HG02943 (cell line): ENCODE results near the gene CTNNAL1.
"Not testable (repeated sequence)": the region's sequence is repeated elsewhere in the genome, so short reads cannot be mapped to it uniquely, and the experiment has no call there.

Experiments
- ATAC-seq: cut with Tn5 transposase; IDR thresholded peaks from one replicate; pipeline ENCODE4 v1.9.1; 2021; ENCODE audit warnings: mild to moderate bottlenecking, low read depth, moderate library complexity; ENCODE audit not compliant: unreplicated experiment

CTNNAL1 gene, protein sequence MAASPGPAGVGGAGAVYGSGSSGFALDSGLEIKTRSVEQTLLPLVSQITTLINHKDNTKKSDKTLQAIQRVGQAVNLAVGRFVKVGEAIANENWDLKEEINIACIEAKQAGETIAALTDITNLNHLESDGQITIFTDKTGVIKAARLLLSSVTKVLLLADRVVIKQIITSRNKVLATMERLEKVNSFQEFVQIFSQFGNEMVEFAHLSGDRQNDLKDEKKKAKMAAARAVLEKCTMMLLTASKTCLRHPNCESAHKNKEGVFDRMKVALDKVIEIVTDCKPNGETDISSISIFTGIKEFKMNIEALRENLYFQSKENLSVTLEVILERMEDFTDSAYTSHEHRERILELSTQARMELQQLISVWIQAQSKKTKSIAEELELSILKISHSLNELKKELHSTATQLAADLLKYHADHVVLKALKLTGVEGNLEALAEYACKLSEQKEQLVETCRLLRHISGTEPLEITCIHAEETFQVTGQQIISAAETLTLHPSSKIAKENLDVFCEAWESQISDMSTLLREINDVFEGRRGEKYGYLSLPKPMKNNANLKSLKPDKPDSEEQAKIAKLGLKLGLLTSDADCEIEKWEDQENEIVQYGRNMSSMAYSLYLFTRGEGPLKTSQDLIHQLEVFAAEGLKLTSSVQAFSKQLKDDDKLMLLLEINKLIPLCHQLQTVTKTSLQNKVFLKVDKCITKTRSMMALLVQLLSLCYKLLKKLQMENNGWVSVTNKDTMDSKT

DNA sequence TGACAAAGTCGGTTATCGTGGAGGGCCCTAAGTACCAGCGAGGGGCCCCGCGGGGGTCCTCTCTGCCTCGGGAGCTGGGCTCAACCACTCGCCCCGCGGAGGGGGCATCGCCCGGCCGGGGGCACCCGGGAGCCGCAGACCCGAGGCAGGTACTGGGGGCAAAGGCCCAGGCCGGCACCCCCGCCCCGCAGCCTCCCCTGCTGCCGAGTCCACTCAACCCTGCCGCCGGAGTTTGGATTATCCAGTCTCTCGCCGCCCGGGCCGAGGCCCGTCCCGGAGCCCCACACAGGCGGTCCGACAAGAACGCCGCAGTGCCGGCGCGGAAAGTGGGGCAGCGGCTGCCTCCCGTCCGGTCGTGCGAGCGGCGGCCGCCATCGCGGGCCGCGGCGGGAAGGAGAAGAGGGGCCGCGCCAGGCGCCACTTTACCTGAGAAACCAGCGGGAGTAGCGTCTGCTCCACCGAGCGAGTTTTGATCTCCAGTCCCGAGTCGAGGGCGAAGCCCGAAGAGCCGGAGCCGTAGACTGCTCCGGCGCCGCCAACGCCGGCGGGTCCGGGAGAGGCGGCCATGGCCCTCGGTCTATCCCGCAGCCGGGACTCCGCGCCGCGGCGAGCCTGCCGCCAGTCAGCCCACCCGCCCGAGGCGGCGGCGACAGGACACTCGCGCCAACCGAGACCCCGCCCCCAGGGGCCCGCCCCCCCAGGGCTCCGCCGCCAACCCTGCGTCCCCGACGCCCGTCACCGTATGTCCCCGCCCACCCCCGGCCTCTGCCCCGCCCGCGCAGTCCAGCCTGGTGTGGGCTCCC, at the start of gene CTNNAL1:
Gene CTNNAL1, minus strand, starts transcription at position 624 of the 803 bp plus-strand sequence. Its CDS starts 57 bp downstream, at position 567.
- ATAC-seq, result peak; percentile 61

DNA sequence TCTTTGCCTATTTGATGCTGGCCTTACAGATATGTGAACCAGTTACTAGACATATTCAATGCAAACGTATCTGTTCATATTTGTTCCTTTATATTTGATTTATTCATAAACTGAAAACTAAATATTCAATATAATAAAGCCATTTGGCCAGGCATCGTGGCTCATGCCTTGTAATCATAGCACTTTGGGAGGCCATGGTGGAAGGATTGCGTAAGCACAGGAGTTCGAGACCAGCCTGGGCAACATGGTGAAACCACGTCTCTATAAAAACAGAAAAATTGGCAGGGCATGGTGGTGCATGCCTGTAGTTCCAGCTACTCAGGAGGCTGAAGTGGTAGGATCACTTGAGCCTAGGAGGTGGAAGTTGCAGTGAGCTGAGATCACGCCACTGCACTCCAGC, 49.2 kb upstream of the CTNNAL1 start:
- ATAC-seq, result no peak

DNA sequence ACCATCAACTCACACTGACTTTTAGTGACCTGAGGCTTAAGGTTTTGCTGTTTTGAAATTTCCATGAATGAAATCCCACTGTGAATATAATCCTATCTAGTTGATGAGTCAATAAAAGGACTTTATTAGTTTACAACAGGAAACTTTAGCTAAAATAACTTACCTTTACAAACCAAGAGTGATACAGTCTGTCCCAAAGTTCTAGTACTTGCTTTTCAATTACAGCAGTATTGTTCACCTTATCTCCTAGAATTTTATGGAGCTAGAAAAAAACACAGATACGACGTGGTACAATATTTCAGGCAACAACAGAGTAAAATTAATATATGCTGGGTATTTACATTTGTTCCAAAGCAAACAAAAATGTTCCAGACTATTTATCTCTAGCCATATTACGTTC, 46.9 kb upstream of the CTNNAL1 start:
- ATAC-seq, result no peak

DNA sequence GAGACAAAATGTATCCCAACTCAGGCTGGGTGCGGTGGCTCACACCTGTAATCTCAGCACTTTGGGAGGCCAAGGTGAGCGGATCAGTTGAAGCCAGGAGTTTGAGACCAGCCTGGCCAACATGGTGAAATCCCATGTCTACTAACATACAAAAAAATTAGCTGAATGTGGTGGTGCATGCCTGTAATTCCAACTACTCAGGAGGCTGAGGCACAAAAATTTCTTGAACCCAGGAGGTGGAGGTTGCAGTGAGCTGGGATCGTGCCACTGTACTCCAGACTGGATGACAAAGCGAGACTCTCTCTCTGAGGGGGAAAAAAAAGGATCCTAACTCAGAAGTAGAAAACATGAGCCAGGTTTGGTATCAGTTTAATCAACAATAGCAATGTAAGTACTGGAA, 39.8 kb upstream of the CTNNAL1 start:
- not testable (repeated sequence) for ATAC-seq

DNA sequence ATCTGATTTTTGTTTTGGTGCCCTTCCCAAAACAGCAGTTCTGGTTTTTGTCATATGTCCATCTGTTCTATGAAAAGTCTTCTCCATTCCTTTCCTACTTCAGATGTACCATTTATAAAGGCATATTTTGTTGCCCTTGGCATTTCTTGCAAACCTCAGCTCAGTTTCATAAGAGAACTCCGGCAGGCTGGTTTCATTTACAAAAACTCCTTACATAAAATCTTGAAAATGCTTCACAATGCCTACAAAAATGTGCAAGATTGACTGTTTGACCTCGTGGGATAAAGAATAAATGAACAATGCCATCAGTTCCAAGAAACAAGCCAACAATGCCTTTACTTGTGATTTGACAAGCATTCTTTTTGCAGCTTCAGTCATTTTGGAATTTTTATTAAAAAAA, 39.1 kb upstream of the CTNNAL1 start:
- no peak for ATAC-seq

DNA sequence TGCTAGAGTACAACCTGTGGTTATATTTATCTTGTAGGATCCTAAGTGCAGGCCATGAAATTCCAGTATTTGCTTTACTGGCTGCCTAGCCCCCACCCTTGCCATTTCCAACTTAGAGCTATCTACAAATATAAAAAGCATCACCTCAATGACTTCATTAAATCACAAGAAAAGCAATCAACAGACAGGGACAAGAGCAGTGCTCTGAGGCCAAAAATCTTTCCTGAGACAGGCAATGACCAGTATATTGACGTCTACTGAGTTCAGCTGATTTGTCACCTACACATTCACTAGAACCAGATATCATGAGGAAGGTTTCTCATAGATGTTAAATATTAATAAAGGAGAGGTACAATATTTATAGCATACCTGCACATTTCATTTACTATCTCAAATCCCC, 38.4 kb upstream of the CTNNAL1 start:
- ATAC-seq, result no peak

DNA sequence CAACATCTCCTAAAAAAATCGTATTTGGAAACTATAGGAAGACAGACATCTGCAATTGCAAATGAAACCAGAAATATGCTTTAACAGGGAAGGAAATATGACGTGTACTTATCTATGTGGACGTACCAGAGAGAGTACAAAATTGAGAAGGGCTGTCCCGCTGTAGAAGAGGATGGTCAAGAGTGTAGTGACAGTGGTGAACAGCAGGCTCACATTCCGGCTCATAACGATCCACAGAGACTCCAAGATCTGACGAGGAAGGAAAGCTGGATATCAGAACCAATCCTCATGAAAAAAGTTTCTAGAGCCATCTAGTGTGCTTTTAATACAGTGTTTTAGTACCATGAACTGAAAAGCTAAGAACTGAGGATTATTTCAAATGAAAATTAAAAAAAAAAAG, 37.1 kb upstream of the CTNNAL1 start:
- no peak for ATAC-seq

DNA sequence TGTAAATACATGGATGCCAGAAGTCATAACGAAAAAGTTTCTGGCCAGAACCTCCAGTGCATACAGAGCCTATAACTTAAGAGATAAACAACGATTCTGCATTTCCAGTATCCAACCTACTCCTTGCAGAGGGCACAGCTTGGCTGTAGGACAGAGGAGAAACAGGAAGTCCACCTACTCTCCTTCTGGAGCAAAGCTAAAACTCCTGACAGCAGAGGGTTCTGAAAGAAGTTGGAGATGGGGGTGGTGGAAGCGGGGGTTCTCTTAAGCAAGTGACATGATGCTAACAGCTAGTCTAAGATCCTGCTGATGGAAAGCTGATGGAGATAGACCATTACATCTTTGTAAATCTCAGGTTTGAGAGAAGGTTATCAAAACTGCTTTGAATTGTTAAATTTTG, 35.5 kb upstream of the CTNNAL1 start:
- ATAC-seq, result no peak

DNA sequence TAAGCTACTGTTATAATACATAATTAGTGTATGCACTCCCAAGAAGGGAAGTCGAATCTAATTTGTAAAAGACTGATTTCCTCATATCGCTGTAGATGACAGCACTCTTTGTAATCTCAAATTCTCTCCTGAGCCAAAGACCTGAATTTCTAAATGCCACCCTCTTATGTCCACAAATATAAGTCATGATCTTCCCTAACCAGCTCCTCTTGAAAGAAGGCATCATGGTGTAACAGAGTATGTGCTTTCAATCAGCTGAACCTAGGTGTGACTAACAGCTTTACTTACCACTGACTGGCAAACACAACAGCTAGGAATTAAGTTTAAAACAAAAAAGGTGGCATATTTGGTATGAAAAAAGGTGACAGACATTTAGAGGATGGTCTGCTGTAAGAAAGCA, 34.0 kb upstream of the CTNNAL1 start:
- ATAC-seq, result no peak

DNA sequence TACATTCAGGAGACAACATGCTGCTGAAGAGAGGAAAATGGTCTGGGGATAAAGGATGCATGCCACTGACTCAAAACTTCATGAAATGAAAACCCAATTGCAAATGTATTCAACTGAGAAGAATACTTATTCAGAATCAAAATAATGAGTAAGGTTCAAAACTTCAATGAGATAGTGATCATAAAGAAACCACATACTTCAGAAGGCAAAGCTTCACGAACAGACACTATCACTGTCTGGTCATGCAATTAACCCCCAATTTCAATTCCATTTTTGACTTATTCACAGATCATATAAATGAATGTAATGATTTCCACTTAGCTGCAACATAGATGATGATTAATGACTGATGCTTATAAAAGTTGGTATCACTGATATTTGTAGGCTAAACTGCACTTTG, 33.0 kb upstream of the CTNNAL1 start:
- no peak for ATAC-seq

DNA sequence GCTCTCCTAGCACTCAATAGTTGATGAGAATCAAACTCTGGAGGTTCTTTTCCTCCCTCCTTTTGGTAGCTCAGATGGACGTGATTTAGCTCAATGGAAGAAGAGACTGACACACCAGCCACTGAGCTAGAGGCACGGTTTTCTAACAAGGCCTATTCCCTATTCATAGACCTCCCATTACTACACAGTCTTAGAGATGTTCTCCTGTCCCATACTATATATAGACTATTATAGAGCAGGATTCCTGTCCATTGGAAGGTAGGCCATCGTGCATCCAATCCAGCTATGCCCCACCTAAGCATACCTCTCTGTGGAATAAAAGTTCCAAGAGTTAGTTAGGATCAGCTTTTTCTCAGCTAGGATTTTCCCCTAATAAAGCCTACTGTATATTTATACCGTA, 30.3 kb upstream of the CTNNAL1 start:
- ATAC-seq, result no peak

DNA sequence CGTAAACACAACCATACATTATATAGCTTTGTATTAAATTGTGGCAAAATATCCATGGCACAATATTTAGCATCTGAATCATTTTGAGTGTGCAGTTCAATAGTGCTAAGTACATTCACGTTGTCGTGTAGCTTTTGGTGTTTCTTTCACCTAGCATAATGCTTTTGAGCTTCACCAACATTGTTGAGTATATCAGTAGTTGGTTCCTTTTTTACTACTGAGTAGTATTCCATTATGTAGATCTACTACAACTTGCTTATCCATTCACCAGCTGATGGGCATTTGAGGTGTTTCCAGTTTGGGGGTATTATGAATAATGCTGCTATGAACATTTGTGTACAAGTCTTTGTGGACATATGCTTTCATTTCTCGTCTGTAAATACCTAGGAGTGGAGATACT, 27.3 kb upstream of the CTNNAL1 start:
- ATAC-seq, result no peak

DNA sequence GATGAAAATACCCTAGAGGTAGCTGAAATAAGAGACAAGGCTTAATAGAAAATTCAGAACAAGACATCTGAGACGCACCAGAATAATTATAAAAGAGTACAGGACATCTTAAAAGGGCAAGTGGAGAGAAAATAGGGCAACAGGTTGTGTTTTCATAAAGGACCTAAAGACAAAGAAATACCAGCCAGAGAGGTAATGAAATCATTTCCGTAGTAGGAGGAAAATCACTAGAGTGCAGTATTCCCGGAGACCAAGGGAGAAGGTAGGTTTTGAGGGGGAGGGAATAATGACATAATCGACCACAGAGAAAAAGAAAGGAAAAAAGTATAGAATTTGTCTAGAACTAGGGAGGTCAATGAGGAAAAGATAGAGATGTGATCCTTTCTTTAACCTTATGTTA, 26.2 kb upstream of the CTNNAL1 start:
- no peak for ATAC-seq

DNA sequence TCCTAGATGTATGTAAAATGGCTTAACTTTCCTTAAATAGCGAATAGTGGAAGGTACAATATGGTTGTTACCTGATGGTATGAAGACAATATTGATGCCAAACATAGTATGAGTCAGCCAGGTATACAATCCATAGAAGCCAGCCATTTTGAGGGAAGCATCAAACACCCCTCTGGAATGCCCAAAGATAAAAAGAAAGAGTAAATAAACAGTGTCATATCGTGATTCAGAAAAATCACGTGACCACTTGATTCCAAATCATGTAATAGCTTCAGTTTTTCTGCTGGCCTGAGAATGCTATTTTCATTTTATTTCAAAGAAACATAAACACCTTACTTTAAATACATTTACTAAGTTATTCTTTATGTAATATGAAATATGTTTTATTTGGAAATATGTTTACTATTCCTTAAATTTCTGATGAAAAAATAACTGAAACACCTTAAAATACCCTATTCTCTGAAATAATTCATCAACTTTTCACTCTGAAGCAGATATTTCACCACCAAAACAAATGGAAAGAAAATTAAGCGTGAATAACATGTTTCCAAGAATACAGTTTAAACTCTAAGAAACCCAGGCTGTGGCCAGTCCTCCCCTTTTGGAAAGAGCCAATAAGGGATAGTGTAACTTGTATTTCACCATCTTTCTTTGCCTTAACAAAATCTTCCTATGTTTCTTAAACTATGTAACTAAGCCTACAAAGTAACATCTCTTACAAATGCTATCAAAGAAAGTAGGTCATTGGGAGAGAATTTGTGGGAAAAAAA, 24.8 kb upstream of the CTNNAL1 start:
- ATAC-seq, result no peak

DNA sequence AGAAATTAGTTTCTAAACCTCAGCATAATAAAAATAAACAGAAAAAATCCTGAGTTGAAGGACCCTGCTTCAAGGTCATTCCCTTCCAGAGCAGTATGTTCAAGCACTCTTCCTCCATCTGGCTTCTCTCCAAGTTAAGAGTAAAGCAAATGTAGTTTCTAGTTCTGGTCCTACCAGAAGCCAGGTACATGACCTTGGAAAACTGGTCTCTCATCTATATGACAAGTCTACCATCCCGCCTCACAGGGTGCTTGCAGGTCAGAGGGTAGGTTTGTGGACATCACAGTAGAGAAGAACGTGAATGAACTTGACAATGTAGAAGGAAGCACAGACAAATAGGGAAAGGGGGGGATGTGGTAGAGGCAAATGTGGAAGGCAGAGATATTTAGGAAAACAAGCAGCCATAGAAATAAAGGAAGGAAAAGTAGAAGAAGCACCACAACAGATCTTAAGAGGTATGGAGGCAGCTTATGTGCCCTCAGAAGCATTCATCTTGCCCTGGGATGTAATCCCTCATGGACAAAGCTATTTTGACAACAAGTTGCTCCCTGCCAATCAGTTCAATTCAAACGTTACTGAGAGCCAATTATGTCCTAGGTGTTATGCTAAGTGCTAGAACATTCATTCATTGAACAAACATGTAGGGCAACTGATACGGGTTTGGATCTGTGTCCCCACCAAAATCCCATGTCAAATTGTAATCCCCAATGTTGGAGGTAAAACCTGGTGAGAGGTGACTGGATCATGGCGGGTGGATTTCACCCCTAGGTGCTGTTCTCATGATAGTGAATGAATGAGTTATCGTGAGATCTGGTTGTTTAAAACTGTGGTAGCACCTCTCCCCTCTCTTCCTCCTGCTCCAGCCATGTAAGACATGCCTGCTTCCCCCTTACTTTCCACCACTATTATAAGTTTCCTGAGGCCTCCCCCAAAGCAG, 23.7 kb upstream of the CTNNAL1 start:
- no peak for ATAC-seq

DNA sequence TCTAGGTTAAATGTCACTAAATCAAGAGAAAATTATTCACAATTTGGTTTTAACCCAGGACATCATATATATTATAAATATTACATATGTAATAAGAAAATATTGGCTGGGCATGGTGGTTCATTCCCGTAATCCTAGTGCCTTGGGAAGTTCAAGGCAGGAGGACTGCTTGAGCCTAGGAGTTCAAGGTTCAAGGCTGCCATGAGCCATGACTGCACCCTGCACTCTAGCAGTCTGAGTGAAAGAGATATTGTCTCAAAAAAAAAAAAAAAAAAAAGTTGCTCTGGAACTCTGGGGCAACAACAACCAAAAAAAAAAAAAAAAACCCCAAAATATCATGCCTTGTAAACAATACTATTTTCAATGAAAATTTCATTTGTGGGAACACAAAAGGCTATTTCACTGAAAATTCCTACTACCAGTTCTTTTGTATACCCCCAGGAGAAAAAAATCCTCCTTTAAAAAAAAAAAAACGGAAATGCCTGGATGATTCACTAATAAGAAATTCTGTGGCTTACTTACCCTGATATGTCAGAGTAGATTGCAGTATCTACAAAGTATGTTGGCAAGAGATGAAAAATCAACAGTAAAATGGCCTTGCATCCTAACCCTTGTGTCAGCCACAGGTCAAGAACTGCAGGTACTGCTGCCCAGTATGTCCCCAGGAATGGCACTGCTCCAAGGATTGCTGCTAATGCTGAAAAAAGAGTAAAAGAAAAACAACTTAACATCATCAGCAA, 22.6 kb upstream of the CTNNAL1 start:
- no peak for ATAC-seq

DNA sequence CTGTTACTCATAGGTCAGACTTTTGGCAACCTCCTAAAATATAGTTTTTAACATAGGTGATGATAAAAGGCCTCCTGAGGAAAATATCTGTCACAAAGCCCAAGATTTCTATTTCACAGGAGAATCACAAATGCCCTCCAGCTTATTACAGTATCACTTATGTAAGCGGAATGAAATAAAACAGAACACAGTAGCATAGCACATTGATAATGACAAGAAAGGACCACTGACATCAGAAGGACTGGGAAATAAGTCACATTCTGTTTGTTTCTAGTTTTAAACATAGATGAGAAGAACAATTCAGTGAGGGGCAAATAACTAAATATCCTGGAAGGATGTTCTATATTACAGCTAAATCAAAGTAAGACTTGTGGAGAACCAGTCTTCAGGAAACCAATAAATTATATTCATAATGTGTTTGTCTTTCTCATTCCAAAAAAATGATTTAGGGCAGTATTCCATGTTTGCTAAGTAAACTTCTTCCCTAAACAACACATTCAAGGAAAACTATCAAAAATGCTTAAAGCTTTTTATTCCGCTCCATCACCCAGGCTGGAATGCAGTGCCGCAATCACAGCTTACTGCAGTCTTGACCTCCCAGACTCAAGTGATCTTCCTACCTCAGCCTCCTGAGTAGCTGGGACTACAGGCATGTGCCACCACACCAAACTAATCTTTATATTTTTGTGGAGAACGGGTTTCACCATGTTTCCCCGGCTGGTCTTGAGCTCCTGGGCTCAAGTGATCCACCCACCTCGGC, 20.8 kb upstream of the CTNNAL1 start:
- ATAC-seq, result no peak

DNA sequence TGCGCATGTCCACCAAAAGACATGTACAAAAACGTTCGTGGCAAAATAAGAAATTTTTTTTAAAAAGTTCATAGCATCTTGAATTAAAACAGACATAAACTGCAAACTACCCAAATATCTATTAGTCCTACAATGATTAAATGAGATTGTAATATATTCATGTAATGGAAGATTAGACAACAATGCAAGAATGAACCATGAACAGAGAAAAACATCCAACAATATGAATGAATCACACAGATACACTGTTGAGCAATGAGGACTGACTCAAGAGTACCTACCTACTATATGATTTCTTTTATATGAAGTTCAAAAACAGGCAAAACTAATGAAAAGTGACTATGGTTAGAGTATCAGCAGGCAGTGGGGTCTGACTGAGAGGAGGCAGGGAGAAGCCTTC, 17.9 kb upstream of the CTNNAL1 start:
- ATAC-seq, result no peak
